SK-N-MC (cell line): ENCODE measurements around the gene AHSG.

Experiments used
- EZH2 ChIP-seq: fragments of 200-600 bp; sonication (generic); IDR thresholded peaks from one replicate; pipeline ENCODE4 v1.6.1; 2017; ENCODE audit warnings: antibody characterized with exemption
- POLR2AphosphoS5 ChIP-seq: IDR thresholded peaks from 2 replicates; pipeline ENCODE4 v1.6.1; 2012; ENCODE audit warnings: mild to moderate bottlenecking, low read depth, low read length, borderline replicate concordance

DNA sequence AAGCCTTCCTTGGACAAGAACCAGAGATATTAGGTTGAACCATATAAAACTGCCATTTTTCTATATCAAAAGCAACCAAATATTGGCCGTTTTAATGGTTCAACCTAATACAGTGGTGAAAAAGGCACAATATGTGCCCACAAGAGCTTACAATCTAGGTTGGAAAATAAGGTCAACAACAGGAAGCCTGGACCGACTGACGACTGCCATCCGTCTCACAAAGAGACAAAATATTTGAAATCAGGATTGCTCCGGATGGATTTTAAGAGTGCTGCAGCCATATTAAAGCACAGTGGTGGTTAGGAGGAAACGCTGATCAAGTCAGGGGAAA lies 1.4 kb downstream of the AHSG start:
- no peak for TF ChIP-seq EZH2
- TF ChIP-seq POLR2AphosphoS5: no peak
